Chondrocyte (in vitro differentiated cells): ENCODE measurements around the gene UBXN6. TPM values are rescaled to one million over a fixed set of nuclear protein-coding genes. Genes with fewer than 3 reads are reported as not detected.

Source experiments
- DNase-seq: peaks from one replicate; pipeline ENCODE4 v3.0.0; 2021; ENCODE audit warnings: mixed read lengths, low spot score
- H3K27ac Mint-ChIP-seq: one replicate; pipeline ENCODE4 v1.8.0; 2021; ENCODE audit warnings: mild to moderate bottlenecking, moderate library complexity, mixed read lengths; ENCODE audit not compliant: unreplicated experiment
- H3K27me3 Mint-ChIP-seq: 2 replicates; pipeline ENCODE4 v1.8.0; 2021; ENCODE audit warnings: low read depth, mixed read lengths
- H3K36me3 Mint-ChIP-seq: 2 replicates; pipeline ENCODE4 v1.8.0; 2021; ENCODE audit warnings: low read depth, mixed read lengths
- H3K4me1 Mint-ChIP-seq: 2 replicates; pipeline ENCODE4 v1.8.0; 2021; ENCODE audit warnings: low read depth, mild to moderate bottlenecking, mixed read lengths
- H3K4me3 Mint-ChIP-seq: one replicate; pipeline ENCODE4 v1.8.0; 2021; ENCODE audit warnings: mild to moderate bottlenecking, moderate library complexity, mixed read lengths; ENCODE audit not compliant: unreplicated experiment
- H3K9me3 Mint-ChIP-seq: 2 replicates; pipeline ENCODE4 v1.8.0; 2021; ENCODE audit warnings: low read depth, mixed read lengths
- total RNA-seq: library from RNA; stranded (reverse); gene quantifications from 3 replicates; pipeline ENCODE4 v1.2.1, GENCODE V29; 2021
- TF ChIP-seq, protein P1 (sequence below): fragments of 200-600 bp; sonication (generic); IDR thresholded peaks from 2 replicates; pipeline ENCODE4 v1.5.0; 2021; ENCODE audit warnings: antibody characterized with exemption, mild to moderate bottlenecking, moderate library complexity

The UBXN6 gene
- total RNA-seq, 1 donor from 2014 or later, result 86.9 TPM

GRCh38 chr19:4406626-4407025 is 51.0 kb downstream of the UBXN6 start:
- DNase-seq, result no peak
- TF ChIP-seq, protein P1, sequence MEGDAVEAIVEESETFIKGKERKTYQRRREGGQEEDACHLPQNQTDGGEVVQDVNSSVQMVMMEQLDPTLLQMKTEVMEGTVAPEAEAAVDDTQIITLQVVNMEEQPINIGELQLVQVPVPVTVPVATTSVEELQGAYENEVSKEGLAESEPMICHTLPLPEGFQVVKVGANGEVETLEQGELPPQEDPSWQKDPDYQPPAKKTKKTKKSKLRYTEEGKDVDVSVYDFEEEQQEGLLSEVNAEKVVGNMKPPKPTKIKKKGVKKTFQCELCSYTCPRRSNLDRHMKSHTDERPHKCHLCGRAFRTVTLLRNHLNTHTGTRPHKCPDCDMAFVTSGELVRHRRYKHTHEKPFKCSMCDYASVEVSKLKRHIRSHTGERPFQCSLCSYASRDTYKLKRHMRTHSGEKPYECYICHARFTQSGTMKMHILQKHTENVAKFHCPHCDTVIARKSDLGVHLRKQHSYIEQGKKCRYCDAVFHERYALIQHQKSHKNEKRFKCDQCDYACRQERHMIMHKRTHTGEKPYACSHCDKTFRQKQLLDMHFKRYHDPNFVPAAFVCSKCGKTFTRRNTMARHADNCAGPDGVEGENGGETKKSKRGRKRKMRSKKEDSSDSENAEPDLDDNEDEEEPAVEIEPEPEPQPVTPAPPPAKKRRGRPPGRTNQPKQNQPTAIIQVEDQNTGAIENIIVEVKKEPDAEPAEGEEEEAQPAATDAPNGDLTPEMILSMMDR, result no peak
- H3K27me3 Mint-ChIP-seq, result no peaks in the 10 kb centered on the region
- peaks cover 19% of the 10 kb centered on the region for H3K4me1 Mint-ChIP-seq
- H3K36me3 Mint-ChIP-seq, result no peaks in the 10 kb centered on the region
- H3K27ac Mint-ChIP-seq, result no peak overlapping the region
- H3K4me3 Mint-ChIP-seq, result no peak overlapping the region
- H3K9me3 Mint-ChIP-seq, result no peaks in the 10 kb centered on the region

GRCh38 chr19:4405977-4406376 is 51.6 kb downstream of the UBXN6 start:
- no peak overlapping the region for H3K4me3 Mint-ChIP-seq
- DNase-seq, result no peak
- H3K27ac Mint-ChIP-seq, result no peak overlapping the region

GRCh38 chr19:4403005-4403761 is 54.4 kb downstream of the UBXN6 start:
- Mint-ChIP-seq H3K4me1 (peaks cover 41% of the 10 kb centered on the region), H3K36me3 (peaks cover under 1% of the 10 kb centered on the region), H3K27me3 (no peaks in the 10 kb centered on the region), H3K9me3 (no peaks in the 10 kb centered on the region), H3K27ac (peak overlapping the region; percentile 5), H3K4me3 (peak overlapping the region; percentile 78)
- TF ChIP-seq, protein P1, result no peak
- no peak for DNase-seq

More at GRCh38 chr19:4405977-4406376, 51.6 kb downstream of the UBXN6 start:
- no peaks in the 10 kb centered on the region for H3K9me3 Mint-ChIP-seq
- TF ChIP-seq, protein P1, result no peak
- no peaks in the 10 kb centered on the region for H3K36me3 Mint-ChIP-seq
- H3K27me3 Mint-ChIP-seq, result no peaks in the 10 kb centered on the region
- H3K4me1 Mint-ChIP-seq, result peaks cover 25% of the 10 kb centered on the region

DNA sequence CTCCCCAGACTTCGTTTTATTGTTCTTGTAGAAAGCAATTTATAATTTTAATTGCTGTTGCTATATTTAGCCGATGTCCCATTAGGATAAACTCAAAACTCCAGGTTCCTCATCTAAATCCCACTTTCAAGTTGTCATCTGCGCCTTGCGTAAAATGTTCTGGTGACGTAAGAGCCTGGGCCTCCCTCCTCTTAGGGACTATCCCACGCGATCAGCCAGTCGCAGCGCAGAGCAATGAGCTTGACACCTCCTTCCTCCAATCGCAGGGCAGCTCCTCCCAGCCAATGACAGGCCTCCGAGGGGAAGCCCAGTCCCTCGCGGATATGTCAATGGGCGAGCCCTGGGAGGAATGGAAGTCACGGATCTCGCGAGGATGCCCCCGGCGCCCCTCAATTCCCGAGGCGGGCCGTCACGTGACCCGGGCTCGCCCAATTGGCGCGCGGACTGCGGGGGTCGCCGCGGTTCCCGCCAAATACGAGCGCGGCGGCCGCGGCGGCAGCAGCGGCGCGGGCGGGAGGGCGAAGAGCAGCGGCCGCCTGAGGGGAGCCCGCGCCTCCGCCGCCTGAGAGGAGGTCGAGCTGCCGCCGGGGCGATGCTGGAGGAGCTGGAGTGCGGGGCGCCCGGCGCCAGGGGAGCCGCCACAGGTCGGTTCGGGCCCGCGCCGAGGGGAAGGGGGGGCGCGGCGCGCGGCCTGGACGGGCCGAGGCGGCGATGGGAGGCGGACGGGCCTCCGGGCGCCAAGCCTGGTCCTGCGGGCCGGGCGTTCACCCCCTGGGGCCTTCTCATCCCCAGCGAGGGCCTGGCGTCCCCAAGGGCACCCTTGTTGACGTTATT is 55.2 kb downstream of the UBXN6 start, which contains the start of gene CHAF1A:
Gene CHAF1A (plus strand): TSS at position 470 of the 834 bp plus-strand sequence. CDS start 123 bp downstream, at position 593.
- Mint-ChIP-seq H3K4me3 (peak within 1 kb of the TSS; percentile 78), H3K27me3 (no peaks in the 10 kb centered on the region), H3K4me1 (peaks cover 43% of the 10 kb centered on the region), H3K36me3 (peaks cover 2% of the 10 kb centered on the region), H3K27ac (peak within 1 kb of the TSS; percentile 96), H3K9me3 (no peaks in the 10 kb centered on the region)
- TF ChIP-seq, protein P1, result no peak
- DNase-seq, result peak; percentile 100

GRCh38 chr19:4401769-4402170 is 55.8 kb downstream of the UBXN6 start:
- Mint-ChIP-seq H3K36me3 (peaks cover 2% of the 10 kb centered on the region), H3K9me3 (no peaks in the 10 kb centered on the region), H3K27me3 (no peaks in the 10 kb centered on the region), H3K27ac (peak overlapping the region; percentile 96), H3K4me1 (peaks cover 49% of the 10 kb centered on the region), H3K4me3 (peak overlapping the region; percentile 76)
- DNase-seq, result no peak
- TF ChIP-seq, protein P1, result no peak
